HG03060 (cell line): ENCODE data around the gene HPN.
"Not testable (repeated sequence)": the region's sequence is repeated elsewhere in the genome, so short reads cannot be mapped to it uniquely, and the experiment has no call there.

Experiments used
- ATAC-seq: cut with Tn5 transposase; IDR thresholded peaks from one replicate; pipeline ENCODE4 v1.9.1; 2021; ENCODE audit warnings: low read depth, moderate number of reproducible peaks; ENCODE audit not compliant: unreplicated experiment

The HPN gene

DNA sequence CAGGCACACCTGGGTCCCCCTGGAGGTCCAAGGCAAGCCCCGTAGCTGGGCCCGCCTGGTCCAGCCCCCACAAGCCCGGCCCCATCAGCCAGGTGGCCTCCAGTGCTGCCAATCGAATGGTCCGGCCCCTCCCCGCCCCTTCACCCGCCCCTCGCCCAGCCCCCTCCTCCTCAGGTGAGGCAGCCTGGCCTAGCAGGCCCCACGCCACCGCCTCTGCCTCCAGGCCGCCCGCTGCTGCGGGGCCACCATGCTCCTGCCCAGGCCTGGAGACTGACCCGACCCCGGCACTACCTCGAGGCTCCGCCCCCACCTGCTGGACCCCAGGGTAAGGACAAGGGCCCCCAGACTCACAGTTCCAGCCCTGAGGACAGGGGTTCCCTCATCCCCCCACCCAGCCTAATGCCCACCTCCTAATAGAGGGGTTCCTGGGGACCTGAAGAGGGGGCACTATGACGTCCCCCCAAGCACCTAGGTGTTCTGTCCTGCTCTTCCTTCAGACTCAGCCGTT is at the start of gene HPN:
Gene HPN (plus strand): TSS at position 174 of the 508 bp plus-strand sequence. CDS start 786 bp downstream, outside the sequence.
- ATAC-seq = no peak

DNA sequence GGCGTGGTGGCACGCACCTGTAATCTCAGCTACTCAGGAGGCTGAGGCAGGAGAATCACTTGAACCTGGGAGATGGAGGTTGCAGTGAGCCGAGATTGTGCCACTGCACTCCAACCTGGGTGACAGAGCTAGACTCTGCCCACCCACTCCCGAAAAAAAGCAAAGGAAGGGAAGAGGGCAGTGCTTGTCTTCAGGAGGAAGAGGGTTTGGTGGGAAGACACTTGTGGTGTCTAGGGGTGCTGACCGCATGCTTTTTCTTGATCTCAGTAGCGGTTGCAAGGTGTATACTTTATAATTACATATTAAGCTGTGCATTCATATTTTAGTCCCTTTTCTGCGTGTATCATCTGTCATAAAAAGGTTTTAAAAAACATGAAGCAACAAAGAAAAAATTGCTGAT is 48.9 kb upstream of the HPN start:
- not testable (repeated sequence) for ATAC-seq

DNA sequence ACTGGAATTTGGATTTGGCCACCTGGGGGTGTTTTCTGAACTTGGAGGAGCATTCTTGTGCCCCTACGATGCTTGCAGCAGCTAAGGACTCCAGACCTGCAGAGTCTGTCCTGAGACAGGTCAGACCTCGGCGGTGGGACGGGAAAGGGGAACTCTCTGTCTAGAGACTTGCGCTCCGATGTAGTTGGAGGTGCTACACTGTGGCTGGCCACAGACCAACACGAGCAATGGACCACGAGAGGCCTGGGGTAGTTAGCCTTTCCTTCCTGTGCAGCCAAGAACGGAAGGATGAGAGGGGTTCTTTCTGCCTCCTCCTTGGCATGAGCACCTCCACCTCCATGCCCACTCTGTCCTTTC is 47.3 kb upstream of the HPN start:
- ATAC-seq = no peak

DNA sequence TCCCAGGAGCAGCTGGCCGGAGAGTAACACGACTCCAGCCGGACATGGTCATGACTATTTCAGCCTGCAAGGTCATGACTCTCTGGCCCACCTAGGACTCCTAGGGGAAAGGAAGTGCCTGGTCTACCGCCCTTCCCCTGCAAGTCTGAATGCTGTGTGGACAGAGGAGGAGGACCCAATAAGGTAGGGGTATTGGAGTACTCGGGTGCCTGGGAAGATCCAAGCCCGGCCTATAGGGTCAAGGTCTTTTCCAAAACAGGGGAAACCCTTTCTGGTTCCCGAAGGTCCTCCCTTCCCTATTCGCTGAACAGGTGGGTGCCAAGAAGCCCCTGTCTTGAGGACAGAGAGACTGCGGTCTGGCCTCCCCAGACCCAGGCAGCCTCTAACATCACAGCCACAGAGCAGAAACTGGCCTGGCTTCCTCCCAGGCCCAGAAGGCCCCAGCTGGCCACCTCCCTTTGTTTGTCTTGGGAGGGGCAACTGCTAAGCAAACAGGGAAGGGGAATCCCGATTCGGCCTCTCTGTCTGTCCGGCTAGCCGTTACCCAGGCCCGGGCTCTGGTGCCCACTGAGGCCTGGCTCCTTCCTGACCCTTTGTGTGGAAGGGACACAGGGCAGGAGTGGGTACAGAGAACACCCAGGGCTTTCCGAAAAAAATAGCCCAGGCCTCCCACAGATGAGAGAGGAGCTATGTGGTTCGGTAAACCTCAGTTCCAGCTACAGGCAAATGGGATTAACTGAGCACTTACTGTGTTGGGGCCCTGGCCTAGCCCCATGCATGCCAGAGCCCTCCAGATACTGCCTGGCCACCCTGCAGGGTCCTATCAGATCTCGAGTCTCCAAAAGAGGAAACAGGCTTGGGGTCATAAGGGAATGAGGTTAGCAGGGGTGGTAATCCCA is 46.6 kb upstream of the HPN start:
- no peak for ATAC-seq

DNA sequence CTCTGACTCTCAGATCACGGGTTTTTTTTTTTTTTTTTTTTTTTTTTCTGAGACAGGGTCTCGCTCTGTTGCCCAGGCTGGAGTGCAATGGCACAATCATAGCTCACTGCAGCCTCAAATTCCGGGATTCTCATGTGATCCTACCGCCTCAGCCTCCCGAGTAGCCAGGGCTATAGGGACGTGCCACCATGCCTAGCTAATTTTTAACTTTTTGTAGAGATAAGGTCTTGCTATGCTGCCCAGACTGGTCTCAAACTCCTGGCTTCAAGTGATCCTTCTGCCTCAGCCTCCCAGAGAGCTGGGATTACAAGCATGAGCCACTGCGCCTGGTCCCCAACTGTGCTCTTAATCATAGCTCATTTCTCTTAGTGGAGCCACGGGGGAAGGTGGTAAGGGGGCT is 46.0 kb upstream of the HPN start:
- ATAC-seq = no peak

DNA sequence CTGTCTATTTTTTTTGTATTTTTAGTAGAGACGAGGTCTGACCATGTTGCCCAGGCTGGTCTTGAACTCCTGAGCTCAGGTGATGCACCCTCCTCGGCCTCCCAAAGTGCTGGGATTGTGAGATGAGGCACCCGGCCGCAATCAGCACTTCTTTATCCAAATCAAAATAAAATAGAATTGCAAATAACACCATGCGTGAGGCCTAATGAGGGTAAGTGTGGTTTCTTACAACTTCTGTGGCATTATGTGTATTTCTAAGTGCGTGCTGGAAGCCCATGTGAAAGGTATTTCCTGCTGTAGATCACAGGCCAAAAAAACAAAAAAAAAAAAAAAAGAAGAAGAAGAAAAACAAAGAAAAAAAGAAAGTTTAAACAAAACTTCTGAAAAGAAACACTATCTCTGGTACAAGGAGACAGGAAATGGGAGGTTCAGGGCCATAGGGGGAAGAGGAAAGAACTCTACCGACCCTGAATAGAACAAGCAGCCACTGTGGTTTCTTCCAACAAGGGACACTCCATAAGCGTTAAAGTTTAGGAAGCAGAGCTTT is 44.4 kb upstream of the HPN start:
- ATAC-seq = no peak

DNA sequence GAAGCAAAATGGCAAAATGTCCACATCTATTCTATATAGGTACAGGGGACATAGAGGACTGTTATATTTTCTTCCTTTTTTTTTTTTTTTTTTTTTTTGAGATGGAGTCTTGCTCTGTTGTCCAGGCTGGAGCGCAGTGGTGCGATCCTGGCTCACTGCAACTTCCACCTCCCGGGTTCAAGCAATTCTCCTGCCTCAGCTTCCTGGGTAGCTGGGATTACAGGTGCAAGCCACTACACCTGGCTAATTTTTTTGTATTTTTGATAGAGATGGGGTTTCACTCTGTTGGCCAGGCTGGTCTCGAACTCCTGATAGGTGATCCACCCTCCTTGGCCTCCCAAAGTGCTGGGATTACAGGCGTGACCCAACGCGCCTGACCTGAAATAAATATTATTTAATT is 43.3 kb upstream of the HPN start:
- ATAC-seq = not testable (repeated sequence)

DNA sequence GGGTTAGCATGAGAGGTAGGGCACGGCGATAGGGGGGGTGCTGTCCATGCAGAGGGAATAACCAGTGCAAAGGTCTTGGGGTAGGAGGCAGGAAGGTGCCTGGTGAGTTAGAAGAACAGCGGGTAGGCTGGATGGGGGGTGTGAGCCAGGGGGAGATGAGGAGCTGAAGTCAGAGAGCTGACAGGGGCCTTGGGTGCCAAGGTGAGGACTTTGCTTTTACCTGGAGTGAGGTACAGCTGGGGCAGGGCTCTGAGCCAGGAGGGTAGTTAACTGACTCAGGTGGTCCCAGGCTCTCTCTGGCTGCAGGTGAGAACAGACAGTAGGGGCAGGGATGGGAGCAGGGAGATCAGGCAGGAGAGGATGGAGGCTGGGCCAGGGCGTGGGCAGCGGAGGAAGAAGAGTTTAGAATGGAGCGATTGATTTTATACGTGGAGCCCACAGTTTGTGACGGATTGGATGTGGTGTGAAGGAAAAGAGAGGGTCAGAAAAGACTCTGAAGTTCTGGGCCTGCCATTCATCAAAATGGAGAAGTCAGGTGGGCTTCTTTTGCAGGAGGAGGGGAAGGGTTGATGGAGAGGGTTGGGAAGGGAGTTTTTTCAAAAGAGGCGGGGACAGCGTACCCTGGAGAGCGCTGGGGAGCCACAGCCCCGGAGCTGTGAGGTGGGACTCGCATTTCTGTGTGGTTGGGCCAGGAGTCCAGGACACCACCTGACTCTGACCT is 42.6 kb upstream of the HPN start:
- ATAC-seq = no peak

DNA sequence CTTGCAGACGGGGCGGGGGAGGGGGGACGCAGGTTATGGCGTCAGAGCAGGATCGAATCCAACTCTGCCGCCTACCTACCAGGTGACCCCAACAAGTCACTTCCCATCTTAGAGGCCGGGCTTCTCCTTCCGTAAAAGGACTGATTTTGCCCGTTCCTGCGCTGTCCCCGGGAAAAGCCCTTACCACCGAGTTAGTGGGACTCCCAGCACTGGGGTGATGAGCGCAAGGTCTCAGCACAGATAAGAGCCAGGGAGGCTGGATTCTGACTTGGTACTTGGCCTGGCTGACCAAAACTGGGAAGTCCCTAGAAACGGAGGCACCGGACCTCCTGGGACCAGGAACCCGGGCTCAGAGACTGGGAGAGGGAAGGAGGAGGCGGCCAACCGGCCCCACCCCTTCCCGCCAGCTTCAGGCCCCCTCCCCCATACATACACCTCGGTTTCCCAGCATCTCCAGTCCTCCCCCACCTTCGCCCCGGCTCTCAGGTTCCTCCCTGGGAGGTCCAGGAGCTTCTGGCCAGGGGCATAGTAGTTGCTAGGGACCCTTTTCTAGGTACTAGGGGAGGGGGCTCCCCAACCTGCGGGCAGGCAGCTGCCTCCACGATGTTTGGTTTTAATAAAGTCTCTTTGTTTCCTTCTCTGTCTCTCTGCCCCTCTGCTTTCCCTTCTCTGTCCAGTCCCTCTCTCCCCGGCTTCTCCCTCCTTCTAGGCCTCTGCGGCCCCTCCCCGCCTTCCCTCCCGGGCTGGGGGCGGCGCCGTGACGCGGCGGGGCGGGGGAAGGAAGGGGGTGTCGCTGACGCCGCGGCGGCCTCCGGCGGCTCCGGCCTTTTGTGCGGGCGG is 41.8 kb upstream of the HPN start, which contains the start of gene GRAMD1A:
Gene GRAMD1A (plus strand): TSS at position 826 of the 840 bp plus-strand sequence. CDS start 156 bp downstream, outside the sequence.
- ATAC-seq = no peak

DNA sequence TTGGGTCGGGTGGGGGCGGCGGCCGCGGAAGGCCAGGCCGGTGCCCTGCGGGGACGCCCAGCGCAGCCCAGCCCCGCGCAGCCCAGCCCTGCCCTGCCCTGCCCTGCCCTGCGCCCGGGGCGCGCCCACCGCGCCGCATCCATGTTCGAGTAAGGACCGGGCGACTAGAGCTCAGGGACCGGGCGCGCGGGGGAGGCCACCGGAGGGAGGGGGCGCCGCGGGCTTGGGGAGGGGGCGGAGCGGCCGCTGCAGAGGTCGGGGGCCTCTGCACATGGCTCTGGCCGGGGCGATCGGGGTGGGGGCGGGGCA is 41.2 kb upstream of the HPN start:
- ATAC-seq = no peak

DNA sequence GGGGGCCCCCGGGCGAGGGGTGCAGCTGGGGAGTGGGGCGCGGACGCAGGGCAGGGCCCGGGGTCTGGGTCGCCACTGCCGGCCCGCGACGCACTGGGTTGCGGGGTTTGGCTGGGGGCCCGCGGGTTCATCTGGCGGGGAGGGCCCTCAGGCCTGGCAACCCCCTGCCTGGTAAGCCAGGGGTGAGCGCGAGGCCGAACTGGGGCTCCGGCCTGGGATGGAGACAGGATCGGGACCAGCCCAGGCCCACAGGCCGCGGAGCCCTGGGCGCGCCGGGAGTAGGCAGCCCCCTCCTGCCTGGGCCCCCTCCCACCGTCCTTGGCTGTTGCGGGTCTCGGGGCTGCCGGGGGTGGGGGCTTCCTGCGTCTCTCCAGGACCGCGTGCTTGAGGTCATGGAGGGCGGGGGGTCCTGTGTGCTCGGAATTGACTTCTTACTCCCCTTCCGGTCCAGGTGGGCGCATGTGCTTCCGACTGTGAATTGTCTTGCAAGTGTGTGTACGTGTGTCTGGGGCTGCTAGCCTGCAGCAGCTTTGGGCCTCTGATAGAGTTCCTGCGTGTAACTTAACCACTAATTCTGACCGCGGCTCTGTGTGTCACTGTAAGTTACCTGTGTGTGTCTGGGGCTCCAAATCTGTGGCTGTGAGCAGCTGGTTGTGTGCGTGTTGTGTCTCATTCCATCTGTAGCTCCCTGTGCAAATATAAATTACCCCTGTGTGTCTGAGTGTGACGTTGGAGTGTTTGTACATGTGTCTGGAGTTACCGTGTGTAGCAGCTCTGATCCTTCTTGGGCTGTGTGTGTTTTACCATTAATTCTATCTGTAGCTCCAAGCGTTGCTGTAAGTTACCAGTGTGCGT is 40.6 kb upstream of the HPN start:
- no peak for ATAC-seq

DNA sequence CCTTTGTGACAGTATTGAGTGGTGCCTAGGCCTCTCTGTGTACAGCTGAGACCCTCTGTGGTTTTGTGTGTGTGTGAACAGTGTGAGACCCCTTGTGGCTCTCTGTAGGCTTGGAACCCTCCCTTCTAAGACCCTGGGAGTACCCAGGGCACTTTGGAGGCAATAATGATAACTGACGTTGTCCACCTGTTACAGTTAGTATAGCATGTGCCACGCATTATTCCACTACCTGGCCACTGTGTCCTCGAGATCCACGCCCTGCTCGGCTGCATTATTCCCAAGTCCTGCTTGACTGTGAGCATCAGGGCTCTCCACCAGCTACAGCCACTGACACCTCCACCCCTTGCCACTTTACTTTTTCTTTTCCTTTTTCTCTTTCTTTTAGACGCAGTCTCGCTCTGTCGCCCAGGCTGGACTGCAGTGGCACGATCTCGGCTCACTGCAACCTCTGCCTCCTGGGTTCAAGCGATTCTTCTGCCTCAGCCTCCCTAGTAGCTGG is 39.4 kb upstream of the HPN start:
- no peak for ATAC-seq

DNA sequence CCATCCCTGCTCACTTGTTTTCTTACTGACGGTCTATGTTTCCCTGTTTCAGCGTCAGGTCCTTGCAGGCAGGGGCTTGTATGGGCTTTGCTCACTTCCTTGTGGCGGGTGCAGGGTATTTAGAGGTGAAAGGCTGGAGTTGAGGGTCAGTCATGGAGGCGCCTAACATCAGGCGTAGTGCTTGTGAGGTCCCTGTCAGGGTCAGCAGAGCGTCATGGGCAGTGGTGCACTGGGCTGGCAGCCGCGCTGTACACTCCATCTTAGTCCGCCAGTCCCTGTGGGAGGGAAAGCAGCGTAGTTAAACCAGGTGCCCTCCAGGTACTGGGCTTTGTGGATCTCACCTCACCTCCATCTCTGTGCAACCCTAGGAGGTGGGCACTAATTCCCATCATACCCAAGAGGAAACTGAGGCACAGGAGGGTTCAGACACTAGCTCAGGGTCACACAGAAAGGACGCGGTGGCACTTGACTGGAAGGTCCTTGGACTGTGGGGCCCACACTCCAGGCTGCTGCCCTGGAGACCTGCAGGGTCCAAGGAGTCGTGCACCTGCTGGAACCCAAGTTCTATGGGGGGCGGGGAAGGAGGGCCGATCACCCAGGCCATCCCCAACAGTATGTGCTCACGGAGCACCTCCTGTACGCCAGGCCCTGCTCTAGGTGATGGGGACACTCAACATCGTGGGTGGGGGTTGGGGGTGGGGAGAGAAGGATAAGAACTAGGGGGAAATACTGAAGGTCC is 36.8 kb upstream of the HPN start:
- no peak for ATAC-seq

DNA sequence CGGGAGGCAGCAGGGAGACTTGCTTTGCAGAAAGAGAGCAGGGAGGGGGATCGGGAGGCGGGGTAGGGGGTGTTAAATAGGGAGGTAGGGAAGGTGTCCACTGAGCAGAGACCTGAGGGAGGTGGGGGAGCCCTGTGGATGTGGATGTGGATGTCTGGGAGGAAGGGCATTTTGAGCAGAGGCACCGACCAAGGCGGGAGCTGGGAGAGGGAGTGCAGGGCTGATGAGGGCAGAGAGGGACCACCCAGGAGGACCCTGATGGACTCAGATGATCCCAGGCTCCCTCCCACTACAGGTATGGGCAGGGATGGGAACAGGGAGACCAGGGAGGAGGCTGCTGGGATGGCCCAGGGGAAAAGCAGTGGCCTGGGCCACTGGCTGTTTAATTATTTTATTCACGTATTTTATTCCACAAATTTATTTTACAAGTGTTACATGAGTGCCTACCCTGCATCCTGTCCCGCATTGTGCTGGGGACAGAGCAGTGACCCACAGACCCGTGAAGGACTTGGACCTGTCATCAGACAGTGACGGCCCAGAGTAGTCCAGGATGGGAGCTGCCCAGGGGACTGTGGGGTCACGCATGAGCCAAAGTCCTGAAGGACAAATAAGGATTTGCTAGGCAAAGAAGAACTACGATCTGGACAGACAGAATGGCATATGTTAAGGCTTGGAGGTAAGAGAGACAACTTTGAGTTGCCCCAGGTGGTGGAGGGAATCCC is 36.1 kb upstream of the HPN start:
- no peak for ATAC-seq

DNA sequence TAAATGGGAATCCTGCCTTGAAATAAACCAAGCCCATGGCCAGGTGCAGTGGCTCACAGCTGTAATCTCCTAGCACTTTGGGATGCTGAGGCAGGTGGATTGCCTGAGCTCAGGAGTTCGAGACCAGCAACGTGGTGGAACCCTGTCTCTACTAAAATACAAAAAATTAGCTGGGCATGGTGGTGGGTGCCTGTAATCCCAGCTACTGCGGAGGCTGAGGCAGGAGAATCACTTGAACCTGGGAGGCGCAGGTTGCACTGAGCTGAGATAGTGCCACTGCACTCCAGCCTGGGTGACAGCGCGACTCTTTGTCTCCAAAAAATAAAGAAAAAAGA is 35.5 kb upstream of the HPN start:
- not testable (repeated sequence) for ATAC-seq

DNA sequence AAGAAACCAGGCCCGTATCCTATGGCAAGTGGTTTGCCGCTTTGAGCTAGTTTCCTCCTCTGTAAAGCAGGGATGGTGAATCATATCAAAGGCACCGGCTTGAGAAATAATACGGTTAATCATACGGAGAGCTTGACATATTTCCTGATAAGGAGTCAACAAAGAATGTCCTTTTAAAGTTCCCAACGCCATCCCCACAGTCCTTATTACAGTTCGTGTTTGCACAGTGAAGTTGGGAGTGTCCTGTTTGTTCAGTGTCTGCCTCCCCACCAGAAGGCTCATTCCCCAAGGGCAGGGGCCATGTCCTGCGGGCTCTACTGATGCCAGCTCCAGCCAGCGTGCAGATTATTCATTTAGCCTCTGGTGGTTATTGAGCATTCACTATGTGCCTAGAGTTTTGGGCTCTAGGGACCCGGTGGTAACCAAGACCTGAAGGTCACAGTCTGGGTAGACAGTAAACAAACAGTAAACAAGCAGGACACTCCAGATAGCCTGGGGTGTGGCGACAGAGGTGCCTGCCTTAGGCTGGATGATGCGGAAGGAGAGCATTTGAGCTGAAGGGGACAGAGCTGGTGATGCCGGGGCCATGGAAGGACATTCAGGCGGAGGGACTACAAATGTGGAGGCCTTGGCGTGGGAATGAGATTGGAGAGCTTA is 35.1 kb upstream of the HPN start:
- ATAC-seq = no peak

DNA sequence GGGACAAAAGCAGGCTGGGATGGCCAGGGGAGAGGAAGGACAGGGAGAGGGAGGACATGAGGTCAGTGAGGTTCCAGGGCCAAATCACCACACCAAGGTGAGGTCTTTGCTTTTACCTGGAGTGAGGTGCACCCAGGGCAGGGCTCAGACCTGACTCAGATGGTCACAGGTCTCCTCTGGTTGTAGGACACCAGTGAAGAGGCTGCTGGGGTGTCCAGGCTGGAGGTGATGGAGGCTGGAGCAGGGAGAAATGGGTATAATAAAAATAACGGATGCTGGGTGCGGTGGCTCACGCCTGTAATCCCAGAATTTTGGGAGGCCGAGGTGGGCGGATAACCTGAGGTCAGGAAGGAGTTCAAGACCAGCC is 34.5 kb upstream of the HPN start:
- ATAC-seq = no peak

DNA sequence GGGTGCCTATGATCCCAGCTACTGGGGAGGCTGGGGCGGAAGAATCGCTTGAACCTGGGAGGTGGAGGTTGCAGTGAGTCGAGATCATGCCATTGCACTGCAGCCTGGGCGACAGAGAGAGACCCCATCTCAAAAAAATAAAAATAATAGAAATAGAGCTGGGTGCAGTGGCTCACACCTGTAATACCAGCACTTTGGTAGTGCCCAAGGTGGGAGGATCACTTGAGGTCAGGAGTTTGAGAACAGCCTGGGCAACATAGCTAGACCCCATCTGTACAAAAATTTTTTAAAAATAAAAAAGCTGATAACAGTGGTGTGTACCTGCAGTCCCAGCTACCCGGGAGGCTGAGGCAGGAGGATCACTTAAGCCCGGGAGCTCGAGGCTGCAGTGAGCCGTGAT is 34.1 kb upstream of the HPN start:
- ATAC-seq = not testable (repeated sequence)
